H9 (cell line): ENCODE results near the gene LAMC1. TPM values are rescaled to one million over a fixed set of nuclear protein-coding genes. Genes with fewer than 3 reads are reported as not detected.

Experiments used
- DNase-seq: peaks from one replicate; pipeline ENCODE4 v3.0.0-alpha.2; 2017
- H2AFZ ChIP-seq: one replicate; pipeline ENCODE4 v1.6.1; 2013; ENCODE audit warnings: mild to moderate bottlenecking, low read length, control low read depth, moderate library complexity
- H2AK5ac ChIP-seq: 2 replicates; pipeline ENCODE4 v1.6.1; 2013; ENCODE audit warnings: low read length, control low read depth, mixed read lengths; ENCODE audit not compliant: insufficient read length
- H2BK120ac ChIP-seq: one replicate; pipeline ENCODE4 v1.6.1; 2013; ENCODE audit warnings: low read depth, mild to moderate bottlenecking, low read length, control low read depth, inconsistent platforms; ENCODE audit not compliant: poor library complexity, severe bottlenecking
- H2BK12ac ChIP-seq: 2 replicates; pipeline ENCODE4 v1.6.1; 2013; ENCODE audit warnings: low read length, control low read depth, mixed read lengths, low read depth; ENCODE audit not compliant: insufficient read length
- H2BK15ac ChIP-seq: 2 replicates; pipeline ENCODE4 v1.6.1; 2013; ENCODE audit warnings: low read depth, low read length, control low read depth
- H2BK20ac ChIP-seq: one replicate; pipeline ENCODE4 v1.6.1; 2013; ENCODE audit warnings: low read depth, mild to moderate bottlenecking, low read length, control low read depth, inconsistent platforms; ENCODE audit not compliant: poor library complexity, severe bottlenecking
- H2BK5ac ChIP-seq: 2 replicates; pipeline ENCODE4 v1.6.1; 2013; ENCODE audit warnings: low read length, control low read depth, mixed read lengths; ENCODE audit not compliant: insufficient read length
- H3K14ac ChIP-seq: 2 replicates; pipeline ENCODE4 v1.6.1; 2013; ENCODE audit warnings: low read length, control low read depth; ENCODE audit not compliant: insufficient read depth
- H3K18ac ChIP-seq: 2 replicates; pipeline ENCODE4 v1.6.1; 2013; ENCODE audit warnings: low read depth, mild to moderate bottlenecking, mixed read lengths, low read length, control low read depth; ENCODE audit not compliant: insufficient read length
- H3K23ac ChIP-seq: 2 replicates; pipeline ENCODE4 v1.6.1; 2013; ENCODE audit warnings: low read length, control low read depth, mixed read lengths, low read depth; ENCODE audit not compliant: insufficient read length
- H3K23me2 ChIP-seq: 2 replicates; pipeline ENCODE4 v1.6.1; 2013; ENCODE audit warnings: low read depth, mild to moderate bottlenecking, mixed read lengths, low read length, control low read depth; ENCODE audit not compliant: insufficient read length, poor library complexity, severe bottlenecking
- H3K27ac ChIP-seq: 2 replicates; pipeline ENCODE4 v1.5.1; 2013; ENCODE audit warnings: low read length, control low read depth, mixed read lengths, low read depth; ENCODE audit not compliant: insufficient read length
- H3K27me3 ChIP-seq: 2 replicates; pipeline ENCODE4 v1.6.1; 2013; ENCODE audit warnings: low read length, control low read depth, inconsistent platforms; ENCODE audit not compliant: insufficient read depth
- H3K4ac ChIP-seq: 2 replicates; pipeline ENCODE4 v1.6.1; 2013; ENCODE audit warnings: low read depth, mild to moderate bottlenecking, control low read depth, inconsistent platforms, low read length, moderate library complexity
- H3K4me1 ChIP-seq: 2 replicates; pipeline ENCODE4 v1.6.1; 2013; ENCODE audit warnings: low read length, control low read depth, inconsistent platforms; ENCODE audit not compliant: insufficient read depth
- H3K4me2 ChIP-seq: 2 replicates; pipeline ENCODE4 v1.6.1; 2013; ENCODE audit warnings: low read length, control low read depth, mixed read lengths; ENCODE audit not compliant: insufficient read length, insufficient read depth
- H3K56ac ChIP-seq: 2 replicates; pipeline ENCODE4 v1.6.1; 2013; ENCODE audit warnings: low read depth, mild to moderate bottlenecking, mixed read lengths, low read length, control low read depth; ENCODE audit not compliant: insufficient read length
- H3K79me1 ChIP-seq: 2 replicates; pipeline ENCODE4 v1.6.1; 2013; ENCODE audit warnings: low read depth, mild to moderate bottlenecking, moderate library complexity, low read length, control low read depth, inconsistent platforms; ENCODE audit not compliant: insufficient read depth, poor library complexity, severe bottlenecking
- H3K79me2 ChIP-seq: 2 replicates; pipeline ENCODE4 v1.6.1; 2013; ENCODE audit warnings: low read length, control low read depth, inconsistent platforms; ENCODE audit not compliant: insufficient read depth
- H3K9ac ChIP-seq: 2 replicates; pipeline ENCODE4 v1.6.1; 2013; ENCODE audit warnings: low read length, control low read depth, mixed read lengths; ENCODE audit not compliant: insufficient read length; ENCODE audit errors: extremely low read depth
- H3K9me3 ChIP-seq: one replicate; pipeline ENCODE4 v1.6.1; 2013; ENCODE audit warnings: low read depth, low read length, inconsistent platforms; ENCODE audit not compliant: control insufficient read depth
- H3T11ph ChIP-seq: one replicate; pipeline ENCODE4 v1.6.1; 2013; ENCODE audit warnings: mild to moderate bottlenecking, low read length, control low read depth, inconsistent platforms
- H4K20me1 ChIP-seq: one replicate; pipeline ENCODE4 v1.6.1; 2013; ENCODE audit not compliant: control insufficient read depth, insufficient read length, insufficient read depth
- H4K5ac ChIP-seq: 2 replicates; pipeline ENCODE4 v1.6.1; 2013; ENCODE audit warnings: low read depth, mild to moderate bottlenecking, mixed read lengths, low read length, control low read depth; ENCODE audit not compliant: insufficient read length
- H4K8ac ChIP-seq: replicated peaks from 2 replicates; pipeline ENCODE4 v1.6.1; 2013; ENCODE audit warnings: low read length, control low read depth, mixed read lengths, low read depth; ENCODE audit not compliant: insufficient read length
- H4K91ac ChIP-seq: 2 replicates; pipeline ENCODE4 v1.6.1; 2013; ENCODE audit warnings: low read depth, mild to moderate bottlenecking, moderate library complexity, mixed read lengths, low read length, control low read depth; ENCODE audit not compliant: insufficient read length
- H3K27ac Mint-ChIP-seq, 3 experiments: 2 replicates in 2 of 3; 3 replicates in 1 of 3; pipeline ENCODE4 v1.8.0; 2020 to 2021; ENCODE audit warnings: mixed read lengths in 3 of 3, mild to moderate bottlenecking in 1 of 3, moderate library complexity in 1 of 3
- H3K27me3 Mint-ChIP-seq: 2 replicates; pipeline ENCODE4 v1.8.0; 2021; ENCODE audit warnings: low read depth, mild to moderate bottlenecking, moderate library complexity, mixed read lengths
- H3K36me3 Mint-ChIP-seq, 3 experiments: 2 replicates in 2 of 3; 3 replicates in 1 of 3; pipeline ENCODE4 v1.8.0; 2020 to 2021; ENCODE audit warnings: low read depth in 3 of 3, mixed read lengths in 3 of 3; ENCODE audit not compliant: insufficient read depth in 1 of 3
- H3K4me1 Mint-ChIP-seq, 2 experiments: 2 replicates each; pipeline ENCODE4 v1.8.0; 2020; ENCODE audit warnings: mixed read lengths in 2 of 2
- H3K4me3 Mint-ChIP-seq, 2 experiments: 2 replicates in 1 of 2; 3 replicates in 1 of 2; pipeline ENCODE4 v1.8.0; 2020 to 2021; ENCODE audit warnings: mild to moderate bottlenecking in 2 of 2, mixed read lengths in 2 of 2, moderate library complexity in 1 of 2
- H3K9me3 Mint-ChIP-seq, 2 experiments: 2 replicates in 1 of 2; 3 replicates in 1 of 2; pipeline ENCODE4 v1.8.0; 2020; ENCODE audit warnings: mild to moderate bottlenecking in 2 of 2, mixed read lengths in 2 of 2, moderate library complexity in 1 of 2
- CTCF ChIP-seq: fragments of 200-600 bp; sonication (generic); conservative IDR thresholded peaks from 3 replicates; pipeline ENCODE4 v1.8.0; 2021; ENCODE audit warnings: antibody characterized with exemption, mild to moderate bottlenecking
- WGBS: extraction: QIAGEN DNeasy Blood & Tissue Kit; methylation state at CpG from one replicate; pipeline ENCODE4 v1.1.7; 2013; ENCODE audit warnings: missing lambda C conversion rate, low lambda C conversion rate, mixed read lengths; ENCODE audit not compliant: insufficient read length; ENCODE audit errors: extremely low coverage; 5-methylcytosine and 5-hydroxymethylcytosine counted together
- total RNA-seq: library from RNA; stranded (reverse); gene quantifications from 2 replicates; pipeline ENCODE4 v1.2.1, GENCODE V29; 2021

LAMC1 gene
- total RNA-seq, 1 experiment from 2014 or later, result 96.2 TPM

- Mint-ChIP-seq H3K27ac (no peak overlapping the region; a peak in 2 of 7 replicates), H3K9me3 (no peaks in the 10 kb centered on the region), H3K4me1 (peaks cover 4 to 6% of the 10 kb centered on the region in 2 experiments; a peak in 3 of 4 replicates), H3K27me3 (no peaks in the 10 kb centered on the region), H3K4me3 (no peak overlapping the region), H3K36me3 (peaks cover 22 to 69% (median 65%) of the 10 kb centered on the region in 3 experiments)
- WGBS, result no CpG with 5 or more reads among the region's 2 CpGs
- Histone ChIP-seq H3K4me2 (no peak overlapping the region), H3K4me1 (no peaks in the 10 kb centered on the region), H3K14ac (no peak overlapping the region), H2BK15ac (no peak overlapping the region), H2BK120ac (no peak overlapping the region), H3K79me1 (no peaks in the 10 kb centered on the region), H2BK20ac (no peak overlapping the region), H2BK5ac (no peak overlapping the region), H4K5ac (no peak overlapping the region), H3T11ph (no peak overlapping the region), H3K9me3 (no peaks in the 10 kb centered on the region), H4K91ac (no peak overlapping the region), H3K23ac (no peak overlapping the region), H2BK12ac (no peak overlapping the region), H3K79me2 (no peaks in the 10 kb centered on the region), H3K4ac (no peak overlapping the region), H3K27me3 (no peaks in the 10 kb centered on the region), H3K9ac (no peak overlapping the region), H3K27ac (no peak overlapping the region), H2AFZ (no peak overlapping the region), H2AK5ac (no peak overlapping the region), H3K18ac (no peak overlapping the region), H3K56ac (no peak overlapping the region), H3K23me2 (no peaks in the 10 kb centered on the region), H4K20me1 (no peaks in the 10 kb centered on the region), H4K8ac (no peak overlapping the region)
- TF ChIP-seq CTCF, result no peak
- DNase-seq, result no peak
Observed at GRCh38 chr1:183124259-183124658, 101.0 kb downstream of the LAMC1 start.
